K562 (cell line): ENCODE data around the gene SPATC1L. TPM values are rescaled to one million over a fixed set of nuclear protein-coding genes. Genes with fewer than 3 reads are reported as not detected.

ENCODE experiments used
- CAMTA2 ChIP-seq: fragments of 250-450 bp; sonication (Bioruptor Pico); conservative IDR thresholded peaks from 2 replicates; pipeline ENCODE4 v1.5.1; 2022
- MAX ChIP-seq: sonication (generic); formaldehyde crosslinking; IDR thresholded peaks from 2 replicates; pipeline ENCODE4 v1.9.0; 2022; ENCODE audit warnings: mild to moderate bottlenecking, missing genetic modification reagents
- NCOA1 ChIP-seq: fragments of 450-650 bp; IDR thresholded peaks from 2 replicates; pipeline ENCODE4 v1.6.1; 2016; ENCODE audit warnings: low read depth
- TGIF2 ChIP-seq: sonication (generic); formaldehyde crosslinking; IDR thresholded peaks from 2 replicates; pipeline ENCODE4 v1.8.1; 2022; ENCODE audit warnings: mild to moderate bottlenecking, missing genetic modification reagents, moderate library complexity
- THRB ChIP-seq: fragments of 450-650 bp; formaldehyde crosslinking; conservative IDR thresholded peaks from 2 replicates; pipeline ENCODE4 v1.4.0; 2022; ENCODE audit warnings: mild to moderate bottlenecking, missing genetic modification characterization
- ZNF133 ChIP-seq: fragments of 250-450 bp; sonication (Bioruptor Pico); IDR thresholded peaks from 2 replicates; pipeline ENCODE4 v1.4.0; 2020; ENCODE audit warnings: mild to moderate bottlenecking
- ZNF224 ChIP-seq: sonication (generic); formaldehyde crosslinking; IDR thresholded peaks from 2 replicates; pipeline ENCODE4 v1.8.0; 2022; ENCODE audit warnings: mild to moderate bottlenecking, missing genetic modification reagents
- ZNF318 ChIP-seq, 2 experiments: fragments of 450-650 bp; IDR thresholded peaks; 2 replicates each; pipeline ENCODE4 v1.6.1; 2016; ENCODE audit warnings: mild to moderate bottlenecking in 2 of 2, borderline replicate concordance in 1 of 2, low read depth in 1 of 2, moderate library complexity in 1 of 2
- polyA plus RNA-seq, 8 experiments: library from polyadenylated mRNA; depleted of rRNA in 4 of 8; stranded (reverse) in 5 of 8; unstranded in 3 of 8; fragments of >200 nt; fragmentation: Nextera tagmentation in 2 of 8; fragmentation: Illumina TruSeq in 1 of 8; extraction: Ambion mirVana in 2 of 8; extraction: Trizol in 1 of 8; gene quantifications; 2 replicates each; pipeline versions ENCODE4 v1.2.1 to v1.2.3, GENCODE V29; 2011 to 2014; ENCODE audit warnings: inconsistent platforms in 1 of 8, missing spikeins in 1 of 8
- total RNA-seq, 7 experiments: library from RNA; depleted of rRNA in 6 of 7; stranded (reverse); fragments of >200 nt in 6 of 7; fragmentation: Illumina TruSeq in 2 of 7; extraction: Trizol in 2 of 7; gene quantifications; 2 replicates each; pipeline versions ENCODE4 v1.2.1 to v1.2.3, GENCODE V29; 2011 to 2021; ENCODE audit warnings: low replicate concordance in 1 of 7
- TF ChIP-seq, protein P1 (sequence below): fragments of 250-450 bp; sonication (Bioruptor Pico); IDR thresholded peaks from 2 replicates; pipeline ENCODE4 v1.6.1; 2021; ENCODE audit warnings: mild to moderate bottlenecking
- TF ChIP-seq, protein P2 (sequence below): sonication (generic); formaldehyde crosslinking; IDR thresholded peaks from 2 replicates; pipeline ENCODE4 v1.8.0; 2022; ENCODE audit warnings: mild to moderate bottlenecking, missing genetic modification reagents

Gene SPATC1L
- total and polyA plus RNA-seq, 9 of the 15 experiments (the other 6 are each of a cell fraction or from before 2014, with no cell fraction given), result 0.14 to 121 (median 34.0) TPM; not detected in 1

- no peak for TF ChIP-seq NCOA1
- TF ChIP-seq, protein P1, sequence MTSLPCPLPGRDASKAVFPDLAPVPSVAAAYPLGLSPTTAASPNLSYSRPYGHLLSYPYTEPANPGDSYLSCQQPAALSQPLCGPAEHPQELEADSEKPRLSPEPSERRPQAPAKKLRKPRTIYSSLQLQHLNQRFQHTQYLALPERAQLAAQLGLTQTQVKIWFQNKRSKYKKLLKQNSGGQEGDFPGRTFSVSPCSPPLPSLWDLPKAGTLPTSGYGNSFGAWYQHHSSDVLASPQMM (CRISPR knock-in tag), result no peak
- TF ChIP-seq THRB (CRISPR knock-in tag), result no peak
- TF ChIP-seq CAMTA2 (CRISPR knock-in tag), result no peak
- TF ChIP-seq ZNF224 (CRISPR knock-in tag), result no peak
- no peak; the same call in 1 of the 2 replicates for TF ChIP-seq TGIF2 (CRISPR knock-in tag)
- TF ChIP-seq ZNF133, result no peak
- no peak for TF ChIP-seq ZNF318 (IDR thresholded peaks at IDR 0.05; ENCODE audit: borderline replicate concordance in 1 of 2, low read depth in 1 of 2)
- peak; percentile 83 for TF ChIP-seq MAX (CRISPR knock-in tag)
- TF ChIP-seq, protein P2, sequence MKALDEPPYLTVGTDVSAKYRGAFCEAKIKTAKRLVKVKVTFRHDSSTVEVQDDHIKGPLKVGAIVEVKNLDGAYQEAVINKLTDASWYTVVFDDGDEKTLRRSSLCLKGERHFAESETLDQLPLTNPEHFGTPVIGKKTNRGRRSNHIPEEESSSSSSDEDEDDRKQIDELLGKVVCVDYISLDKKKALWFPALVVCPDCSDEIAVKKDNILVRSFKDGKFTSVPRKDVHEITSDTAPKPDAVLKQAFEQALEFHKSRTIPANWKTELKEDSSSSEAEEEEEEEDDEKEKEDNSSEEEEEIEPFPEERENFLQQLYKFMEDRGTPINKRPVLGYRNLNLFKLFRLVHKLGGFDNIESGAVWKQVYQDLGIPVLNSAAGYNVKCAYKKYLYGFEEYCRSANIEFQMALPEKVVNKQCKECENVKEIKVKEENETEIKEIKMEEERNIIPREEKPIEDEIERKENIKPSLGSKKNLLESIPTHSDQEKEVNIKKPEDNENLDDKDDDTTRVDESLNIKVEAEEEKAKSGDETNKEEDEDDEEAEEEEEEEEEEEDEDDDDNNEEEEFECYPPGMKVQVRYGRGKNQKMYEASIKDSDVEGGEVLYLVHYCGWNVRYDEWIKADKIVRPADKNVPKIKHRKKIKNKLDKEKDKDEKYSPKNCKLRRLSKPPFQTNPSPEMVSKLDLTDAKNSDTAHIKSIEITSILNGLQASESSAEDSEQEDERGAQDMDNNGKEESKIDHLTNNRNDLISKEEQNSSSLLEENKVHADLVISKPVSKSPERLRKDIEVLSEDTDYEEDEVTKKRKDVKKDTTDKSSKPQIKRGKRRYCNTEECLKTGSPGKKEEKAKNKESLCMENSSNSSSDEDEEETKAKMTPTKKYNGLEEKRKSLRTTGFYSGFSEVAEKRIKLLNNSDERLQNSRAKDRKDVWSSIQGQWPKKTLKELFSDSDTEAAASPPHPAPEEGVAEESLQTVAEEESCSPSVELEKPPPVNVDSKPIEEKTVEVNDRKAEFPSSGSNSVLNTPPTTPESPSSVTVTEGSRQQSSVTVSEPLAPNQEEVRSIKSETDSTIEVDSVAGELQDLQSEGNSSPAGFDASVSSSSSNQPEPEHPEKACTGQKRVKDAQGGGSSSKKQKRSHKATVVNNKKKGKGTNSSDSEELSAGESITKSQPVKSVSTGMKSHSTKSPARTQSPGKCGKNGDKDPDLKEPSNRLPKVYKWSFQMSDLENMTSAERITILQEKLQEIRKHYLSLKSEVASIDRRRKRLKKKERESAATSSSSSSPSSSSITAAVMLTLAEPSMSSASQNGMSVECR (CRISPR knock-in tag), result no peak; the same call in 1 of the 2 replicates
These were observed 30.8 kb downstream of the SPATC1L start (continued) for GRCh38 chr21:46153247-46154154.
